GM19035 (cell line): Measurements from ENCODE around the gene KRTAP4-6.
"Not testable (repeated sequence)": the region's sequence is repeated elsewhere in the genome, so short reads cannot be mapped to it uniquely, and the experiment has no call there.

Source experiments
- ATAC-seq: cut with Tn5 transposase; IDR thresholded peaks from one replicate; pipeline ENCODE4 v1.9.1; 2021; ENCODE audit not compliant: unreplicated experiment

The KRTAP4-6 gene

GRCh38 chr17:41107941-41108450 lies 32.3 kb downstream of the KRTAP4-6 start:
- ATAC-seq = no peak

- ATAC-seq = not testable (repeated sequence)
Observed at GRCh38 chr17:41105347-41105746, 35.0 kb downstream of the KRTAP4-6 start, which contains the start of gene KRTAP4-9. KRTAP4-9 (plus strand) TSS chr17:41105389; CDS start chr17:41105389, 0 bp downstream.

GRCh38 chr17:41104386-41105038 lies 35.8 kb downstream of the KRTAP4-6 start:
- not testable (repeated sequence) for ATAC-seq

GRCh38 chr17:41103896-41104295 lies 36.4 kb downstream of the KRTAP4-6 start:
- no peak for ATAC-seq

- no peak for ATAC-seq
Observed at GRCh38 chr17:41101586-41102259, 38.6 kb downstream of the KRTAP4-6 start, which contains the start of gene KRTAP4-16. KRTAP4-16 (minus strand) TSS chr17:41102209; CDS start chr17:41102209, 0 bp downstream.

- not testable (repeated sequence) for ATAC-seq
Observed at GRCh38 chr17:41099682-41100480, 40.5 kb downstream of the KRTAP4-6 start.

- ATAC-seq = no peak
Observed at GRCh38 chr17:41098481-41098880, 41.9 kb downstream of the KRTAP4-6 start.

GRCh38 chr17:41098042-41098441 lies 42.3 kb downstream of the KRTAP4-6 start, which contains the start of gene KRTAP4-8:
KRTAP4-8 (minus strand) TSS chr17:41098142; CDS start chr17:41098084, 58 bp downstream.
- ATAC-seq = no peak

- ATAC-seq = no peak
Observed at GRCh38 chr17:41096055-41096454, 44.3 kb downstream of the KRTAP4-6 start.
